IMR-90 (cell line): ENCODE results near the gene C15orf40. TPM values are rescaled to one million over a fixed set of nuclear protein-coding genes. Genes with fewer than 3 reads are reported as not detected.

Source experiments
- ATAC-seq: fragments of 200-7000 bp; cut with Tn5 transposase; 2 replicates; pipeline ENCODE4 v1.9.1; 2020; ENCODE audit warnings: low read depth, mild to moderate bottlenecking, moderate library complexity
- BruUV-seq: library from RNA; stranded (reverse); fragments of 400-500 nt; replicated peaks from 2 replicates; lab custom pipeline; 2021; lab: Mats Ljungman, UMichigan
- CTCF ChIA-PET: fragments of 300-600 bp; formaldehyde crosslinking; extraction: SDS; loops from one replicate; lab custom pipeline; 2021; ENCODE audit warnings: antibody characterized with exemption; lab: Yijun Ruan, JAX
- POLR2A ChIA-PET: fragments of 300-600 bp; sonication (Branson Sonifier 250); formaldehyde crosslinking; loops from one replicate; lab custom pipeline; 2022; ENCODE audit warnings: antibody characterized with exemption; ENCODE audit not compliant: unreplicated experiment; lab: Charles Lee
- DNase-seq: peaks from one replicate; pipeline ENCODE4 v3.0.0; 2013
- H2AFZ ChIP-seq: replicated peaks from 2 replicates; pipeline ENCODE3; 2013; ENCODE audit warnings: low read length, mild to moderate bottlenecking; ENCODE audit not compliant: poor library complexity
- H2AK5ac ChIP-seq: 2 replicates; pipeline ENCODE4 v1.6.1; 2013; ENCODE audit warnings: low read depth, low read length, inconsistent platforms
- H2AK9ac ChIP-seq: replicated peaks from 2 replicates; pipeline ENCODE3; 2013; ENCODE audit warnings: mild to moderate bottlenecking, low read depth, low read length, moderate library complexity; ENCODE audit not compliant: poor library complexity
- H2BK120ac ChIP-seq: 2 replicates; pipeline ENCODE4 v1.6.1; 2013; ENCODE audit warnings: low read depth, low read length, inconsistent platforms
- H2BK15ac ChIP-seq: 3 replicates; pipeline ENCODE4 v1.6.1; 2013; ENCODE audit warnings: low read depth, low read length, inconsistent platforms
- H2BK20ac ChIP-seq: 2 replicates; pipeline ENCODE4 v1.6.1; 2013; ENCODE audit warnings: low read depth, mild to moderate bottlenecking, inconsistent platforms, low read length, moderate library complexity
- H2BK5ac ChIP-seq: 2 replicates; pipeline ENCODE4 v1.6.1; 2013; ENCODE audit warnings: mild to moderate bottlenecking, low read depth, low read length, inconsistent platforms; ENCODE audit not compliant: poor library complexity, severe bottlenecking
- H3K14ac ChIP-seq: replicated peaks from 2 replicates; pipeline ENCODE4 v1.6.1; 2013; ENCODE audit warnings: low read depth, low read length, inconsistent platforms
- H3K18ac ChIP-seq: 2 replicates; pipeline ENCODE4 v1.6.1; 2013; ENCODE audit warnings: low read depth, low read length, control low read depth
- H3K23ac ChIP-seq: 2 replicates; pipeline ENCODE4 v1.6.1; 2013; ENCODE audit warnings: low read depth, low read length, inconsistent platforms
- H3K27ac ChIP-seq: 2 replicates; pipeline ENCODE4 v1.5.1; 2013; ENCODE audit warnings: mild to moderate bottlenecking, control low read depth, low read length; ENCODE audit not compliant: insufficient read depth
- H3K27me3 ChIP-seq: 2 replicates; pipeline ENCODE4 v1.6.1; 2013; ENCODE audit warnings: low read length; ENCODE audit not compliant: control insufficient read depth, insufficient read depth
- H3K36me3 ChIP-seq: 2 replicates; pipeline ENCODE4 v1.6.1; 2013; ENCODE audit warnings: low read length, mixed read lengths; ENCODE audit not compliant: control insufficient read depth, insufficient read depth
- H3K4ac ChIP-seq: 2 replicates; pipeline ENCODE4 v1.6.1; 2013; ENCODE audit warnings: low read depth, low read length, inconsistent platforms
- H3K4me1 ChIP-seq: 2 replicates; pipeline ENCODE4 v1.6.1; 2013; ENCODE audit warnings: low read length, mixed read lengths; ENCODE audit not compliant: control insufficient read depth, insufficient read depth
- H3K4me2 ChIP-seq: 2 replicates; pipeline ENCODE4 v1.6.1; 2013; ENCODE audit warnings: low read depth, mild to moderate bottlenecking, control low read depth, low read length, moderate library complexity
- H3K4me3 ChIP-seq: 2 replicates; pipeline ENCODE4 v1.5.1; 2013; ENCODE audit warnings: low read depth, mild to moderate bottlenecking, control low read depth, low read length, moderate library complexity; ENCODE audit not compliant: insufficient read depth
- H3K56ac ChIP-seq: 2 replicates; pipeline ENCODE4 v1.6.1; 2013; ENCODE audit warnings: low read length, inconsistent platforms; ENCODE audit not compliant: insufficient read depth; ENCODE audit errors: extremely low read depth
- H3K79me1 ChIP-seq, 2 experiments: 2 replicates each; pipeline ENCODE4 v1.6.1; 2013; ENCODE audit warnings: low read length in 2 of 2, inconsistent platforms in 1 of 2, low read depth in 1 of 2
- H3K9ac ChIP-seq: 2 replicates; pipeline ENCODE4 v1.6.1; 2013; ENCODE audit warnings: low read depth, low read length, control low read depth
- H3K9me1 ChIP-seq: 2 replicates; pipeline ENCODE4 v1.6.1; 2013; ENCODE audit warnings: low read length, inconsistent platforms; ENCODE audit not compliant: insufficient read depth
- H3K9me3 ChIP-seq: 2 replicates; pipeline ENCODE4 v1.6.1; 2013; ENCODE audit warnings: low read length; ENCODE audit not compliant: control insufficient read depth, insufficient read depth
- H4K20me1 ChIP-seq: 2 replicates; pipeline ENCODE4 v1.6.1; 2013; ENCODE audit warnings: low read length, inconsistent platforms; ENCODE audit not compliant: insufficient read depth
- H4K5ac ChIP-seq: 2 replicates; pipeline ENCODE4 v1.6.1; 2013; ENCODE audit warnings: mild to moderate bottlenecking, low read depth, low read length, control low read depth
- H4K8ac ChIP-seq, 2 experiments: 2 replicates each; pipeline ENCODE4 v1.6.1; 2013; ENCODE audit warnings: low read depth in 2 of 2, low read length in 2 of 2, control low read depth in 1 of 2, inconsistent platforms in 1 of 2
- H4K91ac ChIP-seq: 2 replicates; pipeline ENCODE4 v1.6.1; 2013; ENCODE audit warnings: low read depth, low read length, inconsistent platforms; ENCODE audit not compliant: insufficient read depth
- CEBPB ChIP-seq: IDR thresholded peaks from 2 replicates; pipeline ENCODE4 v1.6.1; 2012; ENCODE audit warnings: low read depth, low read length, improper control_type of control experiment
- FOS ChIP-seq: fragments of 150-350 bp; IDR thresholded peaks from 2 replicates; pipeline ENCODE4 v1.6.1; 2016; ENCODE audit warnings: low read depth, low read length
- MAFK ChIP-seq: IDR thresholded peaks from 2 replicates; pipeline ENCODE4 v1.6.1; 2012; ENCODE audit warnings: low read depth, low read length, improper control_type of control experiment
- MXI1 ChIP-seq: IDR thresholded peaks from 2 replicates; pipeline ENCODE4 v1.6.1; 2012; ENCODE audit warnings: low read depth, mild to moderate bottlenecking, low read length, moderate library complexity, borderline replicate concordance
- POLR2A ChIP-seq: IDR thresholded peaks from 2 replicates; pipeline ENCODE4 v1.6.1; 2012; ENCODE audit warnings: mild to moderate bottlenecking, low read depth, low read length
- RAD21 ChIP-seq: IDR thresholded peaks from 2 replicates; pipeline ENCODE4 v1.6.1; 2012; ENCODE audit warnings: low read length, improper control_type of control experiment
- RCOR1 ChIP-seq: IDR thresholded peaks from 2 replicates; pipeline ENCODE4 v1.6.1; 2012; ENCODE audit warnings: mild to moderate bottlenecking, low read length, improper control_type of control experiment; ENCODE audit not compliant: insufficient replicate concordance
- RFX5 ChIP-seq: IDR thresholded peaks from 2 replicates; pipeline ENCODE4 v1.8.0; 2012; ENCODE audit warnings: low read depth, mild to moderate bottlenecking, low read length, moderate library complexity
- SMC3 ChIP-seq: fragments of 150-350 bp; IDR thresholded peaks from 2 replicates; pipeline ENCODE4 v1.6.1; 2016; ENCODE audit warnings: low read depth, mild to moderate bottlenecking, antibody characterized with exemption, low read length, moderate library complexity
- WGBS, 2 experiments: methylation state at CpG; one replicate each; pipeline versions ENCODE4 v1.1.5 to v1.1.7; 2013; ENCODE audit warnings: missing lambda C conversion rate in 2 of 2; ENCODE audit not compliant: insufficient read length in 1 of 2; ENCODE audit errors: extremely low coverage in 2 of 2; 5-methylcytosine and 5-hydroxymethylcytosine counted together
- dilution Hi-C: fragments of 300-500 bp; cut with HindIII; formaldehyde crosslinking; loops from one replicate; pipeline ENCODE4 v1.14.3; 2018; ENCODE audit warnings: low sequenced_read_pairs; ENCODE audit not compliant: unreplicated experiment
- in situ Hi-C: fragments of 300-500 bp; cut with MboI; formaldehyde crosslinking; loops from 3 replicates; pipeline ENCODE4 v1.14.3; 2019; ENCODE audit warnings: low sequenced_read_pairs, inconsistent platforms, mixed read lengths
- intact Hi-C: fragments of 100-400 bp; cut with micrococcal nuclease; formaldehyde crosslinking; loops from 2 replicates; pipeline ENCODE4 v1.10.0; 2022
- polyA plus RNA-seq, 3 experiments: library from polyadenylated mRNA; depleted of rRNA; stranded (reverse); fragments of >200 nt; gene quantifications; 2 replicates each; pipeline ENCODE4 v1.2.3, GENCODE V29; 2012; ENCODE audit warnings: low replicate concordance in 1 of 3
- total RNA-seq: library from RNA; depleted of rRNA; stranded (reverse); fragments of >200 nt; gene quantifications from 2 replicates; pipeline ENCODE4 v1.2.3, GENCODE V29; 2012
- TF ChIP-seq, protein P1 (sequence below): fragments of 150-350 bp; IDR thresholded peaks from 2 replicates; pipeline ENCODE4 v1.6.1; 2016; ENCODE audit warnings: low read depth, mild to moderate bottlenecking, low read length, moderate library complexity, borderline replicate concordance
- TF ChIP-seq, protein P2 (sequence below): fragments of 150-350 bp; IDR thresholded peaks from 2 replicates; pipeline ENCODE4 v1.6.1; 2017; ENCODE audit warnings: mild to moderate bottlenecking, antibody characterized with exemption, low read length, low read depth
- TF ChIP-seq, protein P3 (sequence below): conservative IDR thresholded peaks from 2 replicates; pipeline ENCODE4 v1.5.1; 2012; ENCODE audit warnings: mild to moderate bottlenecking, low read depth, low read length, improper control_type of control experiment

C15orf40 gene
- total and polyA plus RNA-seq, 2 of the 4 experiments (the other 2 are of a cell fraction): 7.0 to 10.7 TPM

- BruUV-seq: no TSS peak
- no CpG with 5 or more reads among the region's 3 CpGs for WGBS, 2 experiments
- CTCF ChIA-PET: interaction anchor here (0.6 kb wide), 1 partner anchor 900 kb away, joined by 3 read pairs; no protein-coding TSS in a partner anchor
These were observed 18.9 kb downstream of the C15orf40 start for GRCh38 chr15:82992436-82992998.

More at GRCh38 chr15:82992436-82992998, 18.9 kb downstream of the C15orf40 start:
- H4K8ac ChIP-seq: no peak overlapping the region
- no peaks in the 10 kb centered on the region; a peak in 2 of 4 replicates for H3K79me1 ChIP-seq
- H3K4me1 ChIP-seq: no peaks in the 10 kb centered on the region
- H2AFZ ChIP-seq: no peak overlapping the region
- no peaks in the 10 kb centered on the region for H4K20me1 ChIP-seq
- H3K36me3 ChIP-seq: peaks cover 2% of the 10 kb centered on the region; the same call in 1 of the 2 replicates
- no peak overlapping the region for H2AK9ac ChIP-seq
- in situ Hi-C loops: no loop called here
- H3K4me3 ChIP-seq: no peak overlapping the region
- H4K5ac ChIP-seq: no peak overlapping the region
- dilution Hi-C loops: no loop called here
- H3K4me2 ChIP-seq: no peak overlapping the region
- no peaks in the 10 kb centered on the region for H3K9me1 ChIP-seq
- no peaks in the 10 kb centered on the region for H3K27me3 ChIP-seq
- H2BK20ac ChIP-seq: no peak overlapping the region
- no peak overlapping the region for H3K14ac ChIP-seq
- intact Hi-C loops: no loop called here
- POLR2A ChIA-PET: no interaction called here
- H3K9me3 ChIP-seq: no peaks in the 10 kb centered on the region
- H3K9ac ChIP-seq: no peak overlapping the region
- TF ChIP-seq SMC3: no peak
- TF ChIP-seq, protein P1, sequence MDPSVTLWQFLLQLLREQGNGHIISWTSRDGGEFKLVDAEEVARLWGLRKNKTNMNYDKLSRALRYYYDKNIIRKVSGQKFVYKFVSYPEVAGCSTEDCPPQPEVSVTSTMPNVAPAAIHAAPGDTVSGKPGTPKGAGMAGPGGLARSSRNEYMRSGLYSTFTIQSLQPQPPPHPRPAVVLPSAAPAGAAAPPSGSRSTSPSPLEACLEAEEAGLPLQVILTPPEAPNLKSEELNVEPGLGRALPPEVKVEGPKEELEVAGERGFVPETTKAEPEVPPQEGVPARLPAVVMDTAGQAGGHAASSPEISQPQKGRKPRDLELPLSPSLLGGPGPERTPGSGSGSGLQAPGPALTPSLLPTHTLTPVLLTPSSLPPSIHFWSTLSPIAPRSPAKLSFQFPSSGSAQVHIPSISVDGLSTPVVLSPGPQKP: no peak
- no peak for TF ChIP-seq RFX5
- no peak for TF ChIP-seq RAD21
- no peak for TF ChIP-seq MXI1
- no peak for TF ChIP-seq FOS
- TF ChIP-seq CEBPB: no peak
- TF ChIP-seq POLR2A: no peak
- TF ChIP-seq, protein P2, sequence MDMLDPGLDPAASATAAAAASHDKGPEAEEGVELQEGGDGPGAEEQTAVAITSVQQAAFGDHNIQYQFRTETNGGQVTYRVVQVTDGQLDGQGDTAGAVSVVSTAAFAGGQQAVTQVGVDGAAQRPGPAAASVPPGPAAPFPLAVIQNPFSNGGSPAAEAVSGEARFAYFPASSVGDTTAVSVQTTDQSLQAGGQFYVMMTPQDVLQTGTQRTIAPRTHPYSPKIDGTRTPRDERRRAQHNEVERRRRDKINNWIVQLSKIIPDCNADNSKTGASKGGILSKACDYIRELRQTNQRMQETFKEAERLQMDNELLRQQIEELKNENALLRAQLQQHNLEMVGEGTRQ: no peak
- TF ChIP-seq, protein P3, sequence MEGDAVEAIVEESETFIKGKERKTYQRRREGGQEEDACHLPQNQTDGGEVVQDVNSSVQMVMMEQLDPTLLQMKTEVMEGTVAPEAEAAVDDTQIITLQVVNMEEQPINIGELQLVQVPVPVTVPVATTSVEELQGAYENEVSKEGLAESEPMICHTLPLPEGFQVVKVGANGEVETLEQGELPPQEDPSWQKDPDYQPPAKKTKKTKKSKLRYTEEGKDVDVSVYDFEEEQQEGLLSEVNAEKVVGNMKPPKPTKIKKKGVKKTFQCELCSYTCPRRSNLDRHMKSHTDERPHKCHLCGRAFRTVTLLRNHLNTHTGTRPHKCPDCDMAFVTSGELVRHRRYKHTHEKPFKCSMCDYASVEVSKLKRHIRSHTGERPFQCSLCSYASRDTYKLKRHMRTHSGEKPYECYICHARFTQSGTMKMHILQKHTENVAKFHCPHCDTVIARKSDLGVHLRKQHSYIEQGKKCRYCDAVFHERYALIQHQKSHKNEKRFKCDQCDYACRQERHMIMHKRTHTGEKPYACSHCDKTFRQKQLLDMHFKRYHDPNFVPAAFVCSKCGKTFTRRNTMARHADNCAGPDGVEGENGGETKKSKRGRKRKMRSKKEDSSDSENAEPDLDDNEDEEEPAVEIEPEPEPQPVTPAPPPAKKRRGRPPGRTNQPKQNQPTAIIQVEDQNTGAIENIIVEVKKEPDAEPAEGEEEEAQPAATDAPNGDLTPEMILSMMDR: no peak
- TF ChIP-seq MAFK: no peak
- TF ChIP-seq RCOR1: no peak
- H3K23ac ChIP-seq: no peak overlapping the region
- no peak overlapping the region for H2BK15ac ChIP-seq
- no peak overlapping the region for H2BK120ac ChIP-seq
- no peak overlapping the region for H2BK5ac ChIP-seq
- no peak for DNase-seq
- ATAC-seq: no peak
- no peak overlapping the region for H3K56ac ChIP-seq
- no peak overlapping the region for H3K4ac ChIP-seq
- no peak overlapping the region for H3K18ac ChIP-seq
- no peak overlapping the region for H2AK5ac ChIP-seq
- no peak overlapping the region for H3K27ac ChIP-seq
- H4K91ac ChIP-seq: no peak overlapping the region
